ENCODE data around the gene PLCD1. TPM values are rescaled to one million over a fixed set of nuclear protein-coding genes. Genes with fewer than 3 reads are reported as not detected.

PLCD1 gene
- total and polyA plus RNA-seq, 2 of the 13 experiments (the other 11 are each of a cell fraction or from before 2014, with no cell fraction given): 10.1 to 12.4 TPM

DNA sequence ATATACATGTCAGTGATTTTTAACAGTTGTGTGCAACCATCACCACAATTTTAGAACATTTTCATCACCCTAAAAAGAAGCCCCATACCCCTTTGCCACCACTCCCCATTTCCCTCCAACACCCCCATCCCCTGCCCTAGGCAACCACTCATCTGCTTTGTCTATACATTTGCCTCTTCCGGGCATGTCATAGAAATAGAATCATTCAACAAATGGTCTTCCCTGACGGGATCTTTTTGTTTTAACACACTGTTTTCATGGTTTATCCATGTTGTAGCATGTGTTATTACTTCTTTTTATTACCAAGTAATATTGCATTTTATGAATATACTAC, 34.8 kb downstream of the PLCD1 start (continued):
- TF ChIP-seq ZNF432 (CRISPR knock-in tag; IDR thresholded peaks at IDR 0.05; ENCODE audit: borderline replicate concordance) (no peak), ZNF296 (CRISPR knock-in tag; conservative IDR thresholded peaks at IDR 0.05) (no peak), TAF1 (CRISPR knock-in tag; IDR thresholded peaks at IDR 0.05) (no peak), REPIN1 (CRISPR knock-in tag; IDR thresholded peaks at IDR 0.05; ENCODE audit: borderline replicate concordance, low read depth) (no peak), ZMYM3 (CRISPR knock-in tag; IDR thresholded peaks at IDR 0.05) (no peak), ARID3A (IDR thresholded peaks at IDR 0.05; ENCODE audit: low read depth, low read length) (no peak)

- FAIRE-seq (no peak), DNase-seq (ENCODE audit: low spot score) (no peak), ATAC-seq (no peak)
- H3K9me3 ChIP-seq (ENCODE audit: low read length): no peaks in the 10 kb centered on the region
- no peaks in the 10 kb centered on the region for H3K36me3 ChIP-seq (replicated peaks in 1 of 2; ENCODE audit: control insufficient read depth in 1 of 2, insufficient read depth in 2 of 2, low read length in 2 of 2)
- no peak overlapping the region for H3K27ac ChIP-seq (ENCODE audit: extremely low read length, insufficient read depth, low read length)
- no peak overlapping the region for H2AFZ ChIP-seq (ENCODE audit: low read length)
- intact Hi-C loops (cut with micrococcal nuclease; ENCODE audit: unreplicated experiment): no loop called here
- BruUV-seq (replicated peaks): no TSS peak
- 85% methylated on average over 49 of the region's 49 CpGs for WGBS (ENCODE audit: low lambda C conversion rate)
- no peak overlapping the region for H3K4me3 ChIP-seq (replicated peaks in 1 of 3; ENCODE audit: insufficient read depth in 1 of 3, low read depth in 2 of 3, low read length in 3 of 3)
- no peak overlapping the region for H3K4me2 ChIP-seq (ENCODE audit: low read depth, low read length)
- POLR2A ChIA-PET: no interaction called here
- H4K20me1 ChIP-seq (ENCODE audit: insufficient read depth, low read length): no peaks in the 10 kb centered on the region
- no peaks in the 10 kb centered on the region for H3K79me2 ChIP-seq (ENCODE audit: insufficient read depth, low read length)
- H3K27me3 ChIP-seq (ENCODE audit: control insufficient read depth in 1 of 2, insufficient read depth in 2 of 2, low read length in 2 of 2): peaks cover 1 to 16% of the 10 kb centered on the region in 2 experiments; a peak in 4 of 5 replicates
- H3K9ac ChIP-seq (ENCODE audit: insufficient read depth, low read depth, low read length): no peak overlapping the region
- in situ Hi-C loops (cut with HindIII; ENCODE audit: extremely low pct_ligation_motif_present, low pct_unique_long_range_greater_than_20kb): no loop called here
- H3K4me1 ChIP-seq (ENCODE audit: insufficient read depth, low read length): peaks cover 85% of the 10 kb centered on the region
- CTCF ChIA-PET (ENCODE audit: low intra/inter-chr PET ratio, low total read pairs): interaction anchor here (1.1 kb wide), 1 partner anchor 19 kb away, joined by 3 read pairs; no protein-coding TSS in a partner anchor
- TF ChIP-seq NCOA2 (CRISPR knock-in tag; IDR thresholded peaks at IDR 0.05): no peak
- no peak for TF ChIP-seq MTERF4 (CRISPR knock-in tag; IDR thresholded peaks at IDR 0.05)
- TF ChIP-seq, protein P1, sequence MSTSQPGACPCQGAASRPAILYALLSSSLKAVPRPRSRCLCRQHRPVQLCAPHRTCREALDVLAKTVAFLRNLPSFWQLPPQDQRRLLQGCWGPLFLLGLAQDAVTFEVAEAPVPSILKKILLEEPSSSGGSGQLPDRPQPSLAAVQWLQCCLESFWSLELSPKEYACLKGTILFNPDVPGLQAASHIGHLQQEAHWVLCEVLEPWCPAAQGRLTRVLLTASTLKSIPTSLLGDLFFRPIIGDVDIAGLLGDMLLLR (CRISPR knock-in tag; IDR thresholded peaks at IDR 0.05): no peak
- TF ChIP-seq, protein P2, sequence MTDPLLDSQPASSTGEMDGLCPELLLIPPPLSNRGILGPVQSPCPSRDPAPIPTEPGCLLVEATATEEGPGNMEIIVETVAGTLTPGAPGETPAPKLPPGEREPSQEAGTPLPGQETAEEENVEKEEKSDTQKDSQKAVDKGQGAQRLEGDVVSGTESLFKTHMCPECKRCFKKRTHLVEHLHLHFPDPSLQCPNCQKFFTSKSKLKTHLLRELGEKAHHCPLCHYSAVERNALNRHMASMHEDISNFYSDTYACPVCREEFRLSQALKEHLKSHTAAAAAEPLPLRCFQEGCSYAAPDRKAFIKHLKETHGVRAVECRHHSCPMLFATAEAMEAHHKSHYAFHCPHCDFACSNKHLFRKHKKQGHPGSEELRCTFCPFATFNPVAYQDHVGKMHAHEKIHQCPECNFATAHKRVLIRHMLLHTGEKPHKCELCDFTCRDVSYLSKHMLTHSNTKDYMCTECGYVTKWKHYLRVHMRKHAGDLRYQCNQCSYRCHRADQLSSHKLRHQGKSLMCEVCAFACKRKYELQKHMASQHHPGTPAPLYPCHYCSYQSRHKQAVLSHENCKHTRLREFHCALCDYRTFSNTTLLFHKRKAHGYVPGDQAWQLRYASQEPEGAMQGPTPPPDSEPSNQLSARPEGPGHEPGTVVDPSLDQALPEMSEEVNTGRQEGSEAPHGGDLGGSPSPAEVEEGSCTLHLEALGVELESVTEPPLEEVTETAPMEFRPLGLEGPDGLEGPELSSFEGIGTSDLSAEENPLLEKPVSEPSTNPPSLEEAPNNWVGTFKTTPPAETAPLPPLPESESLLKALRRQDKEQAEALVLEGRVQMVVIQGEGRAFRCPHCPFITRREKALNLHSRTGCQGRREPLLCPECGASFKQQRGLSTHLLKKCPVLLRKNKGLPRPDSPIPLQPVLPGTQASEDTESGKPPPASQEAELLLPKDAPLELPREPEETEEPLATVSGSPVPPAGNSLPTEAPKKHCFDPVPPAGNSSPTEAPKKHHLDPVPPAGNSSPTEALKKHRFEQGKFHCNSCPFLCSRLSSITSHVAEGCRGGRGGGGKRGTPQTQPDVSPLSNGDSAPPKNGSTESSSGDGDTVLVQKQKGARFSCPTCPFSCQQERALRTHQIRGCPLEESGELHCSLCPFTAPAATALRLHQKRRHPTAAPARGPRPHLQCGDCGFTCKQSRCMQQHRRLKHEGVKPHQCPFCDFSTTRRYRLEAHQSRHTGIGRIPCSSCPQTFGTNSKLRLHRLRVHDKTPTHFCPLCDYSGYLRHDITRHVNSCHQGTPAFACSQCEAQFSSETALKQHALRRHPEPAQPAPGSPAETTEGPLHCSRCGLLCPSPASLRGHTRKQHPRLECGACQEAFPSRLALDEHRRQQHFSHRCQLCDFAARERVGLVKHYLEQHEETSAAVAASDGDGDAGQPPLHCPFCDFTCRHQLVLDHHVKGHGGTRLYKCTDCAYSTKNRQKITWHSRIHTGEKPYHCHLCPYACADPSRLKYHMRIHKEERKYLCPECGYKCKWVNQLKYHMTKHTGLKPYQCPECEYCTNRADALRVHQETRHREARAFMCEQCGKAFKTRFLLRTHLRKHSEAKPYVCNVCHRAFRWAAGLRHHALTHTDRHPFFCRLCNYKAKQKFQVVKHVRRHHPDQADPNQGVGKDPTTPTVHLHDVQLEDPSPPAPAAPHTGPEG (CRISPR knock-in tag; IDR thresholded peaks at IDR 0.05): no peak
- TF ChIP-seq HCFC1 (IDR thresholded peaks at IDR 0.05; ENCODE audit: low read depth, low read length): no peak
- no peak for TF ChIP-seq ZNF737 (CRISPR knock-in tag; IDR thresholded peaks at IDR 0.05; ENCODE audit: borderline replicate concordance)
- no peak for TF ChIP-seq RBM22 (optimal IDR thresholded peaks at IDR 0.05; ENCODE audit: low read length)
These were observed 35.4 kb downstream of the PLCD1 start for GRCh38 chr3:37993820-37994638.

Data from HepG2 (cell line).